ENCODE measurements around the gene PTPRT. TPM values are rescaled to one million over a fixed set of nuclear protein-coding genes. Genes with fewer than 3 reads are reported as not detected.

PTPRT gene
- total RNA-seq, 6 experiments from 2014 or later, result not detected

DNA sequence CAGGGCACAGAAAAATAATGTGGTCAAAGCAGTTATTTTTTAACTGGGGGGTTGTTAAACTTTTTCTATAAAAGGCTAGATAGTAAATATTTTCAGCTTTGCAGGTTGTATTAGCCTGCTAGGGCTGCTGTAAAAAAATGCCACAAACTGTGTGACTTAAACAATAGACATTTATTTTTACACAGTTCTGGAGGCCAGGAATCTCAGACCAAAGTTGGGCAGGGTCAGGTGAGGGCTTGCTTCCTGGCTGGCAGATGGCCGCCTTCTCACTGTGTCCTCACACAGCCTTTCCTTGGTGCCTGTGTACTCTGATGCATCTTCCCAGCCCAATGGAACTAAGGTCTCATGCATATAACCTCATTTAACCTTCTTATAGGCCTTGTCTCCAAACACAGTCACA is 294.7 kb downstream of the PTPRT start:
- Mint-ChIP-seq H3K27ac (no peak overlapping the region), H3K4me3 (no peak overlapping the region), H3K4me1 (ENCODE audit: low read depth) (no peaks in the 10 kb centered on the region), H3K36me3 (ENCODE audit: low read depth) (no peaks in the 10 kb centered on the region; the same call in 1 of the 2 replicates), H3K27me3 (ENCODE audit: insufficient read depth) (no peaks in the 10 kb centered on the region; the same call in 1 of the 2 replicates), H3K9me3 (peaks cover 51% of the 10 kb centered on the region)
- no peak for DNase-seq
- TF ChIP-seq, protein P1, sequence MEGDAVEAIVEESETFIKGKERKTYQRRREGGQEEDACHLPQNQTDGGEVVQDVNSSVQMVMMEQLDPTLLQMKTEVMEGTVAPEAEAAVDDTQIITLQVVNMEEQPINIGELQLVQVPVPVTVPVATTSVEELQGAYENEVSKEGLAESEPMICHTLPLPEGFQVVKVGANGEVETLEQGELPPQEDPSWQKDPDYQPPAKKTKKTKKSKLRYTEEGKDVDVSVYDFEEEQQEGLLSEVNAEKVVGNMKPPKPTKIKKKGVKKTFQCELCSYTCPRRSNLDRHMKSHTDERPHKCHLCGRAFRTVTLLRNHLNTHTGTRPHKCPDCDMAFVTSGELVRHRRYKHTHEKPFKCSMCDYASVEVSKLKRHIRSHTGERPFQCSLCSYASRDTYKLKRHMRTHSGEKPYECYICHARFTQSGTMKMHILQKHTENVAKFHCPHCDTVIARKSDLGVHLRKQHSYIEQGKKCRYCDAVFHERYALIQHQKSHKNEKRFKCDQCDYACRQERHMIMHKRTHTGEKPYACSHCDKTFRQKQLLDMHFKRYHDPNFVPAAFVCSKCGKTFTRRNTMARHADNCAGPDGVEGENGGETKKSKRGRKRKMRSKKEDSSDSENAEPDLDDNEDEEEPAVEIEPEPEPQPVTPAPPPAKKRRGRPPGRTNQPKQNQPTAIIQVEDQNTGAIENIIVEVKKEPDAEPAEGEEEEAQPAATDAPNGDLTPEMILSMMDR (IDR thresholded peaks at IDR 0.05), result no peak

DNA sequence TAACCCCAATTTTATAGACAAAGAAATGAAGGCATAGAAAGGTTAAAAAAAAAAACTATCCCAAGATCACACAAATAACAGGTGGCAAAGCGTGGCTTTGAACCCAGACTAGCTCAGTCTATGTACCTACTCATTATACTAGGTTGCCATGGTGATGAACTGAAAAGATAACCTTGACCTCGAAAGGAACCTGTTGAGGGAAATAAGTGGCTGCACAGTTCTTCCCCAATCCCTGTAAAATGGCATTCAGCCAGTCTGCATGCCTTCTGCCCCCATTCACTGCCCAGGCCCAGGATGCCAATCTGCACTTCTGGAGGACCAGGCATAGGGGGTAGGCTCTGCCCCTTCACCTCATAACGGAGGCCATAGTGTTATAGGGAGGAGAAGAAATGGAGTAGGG is 295.2 kb downstream of the PTPRT start:
- DNase-seq, result no peak
- H3K9me3 Mint-ChIP-seq, result peaks cover 52% of the 10 kb centered on the region
- H3K36me3 Mint-ChIP-seq (ENCODE audit: low read depth), result no peaks in the 10 kb centered on the region; the same call in 1 of the 2 replicates
- H3K27ac Mint-ChIP-seq, result no peak overlapping the region
- no peaks in the 10 kb centered on the region; the same call in 1 of the 2 replicates for H3K27me3 Mint-ChIP-seq (ENCODE audit: insufficient read depth)
- H3K4me3 Mint-ChIP-seq, result no peak overlapping the region
- TF ChIP-seq, protein P1 (IDR thresholded peaks at IDR 0.05), result no peak
- no peaks in the 10 kb centered on the region for H3K4me1 Mint-ChIP-seq (ENCODE audit: low read depth)

DNA sequence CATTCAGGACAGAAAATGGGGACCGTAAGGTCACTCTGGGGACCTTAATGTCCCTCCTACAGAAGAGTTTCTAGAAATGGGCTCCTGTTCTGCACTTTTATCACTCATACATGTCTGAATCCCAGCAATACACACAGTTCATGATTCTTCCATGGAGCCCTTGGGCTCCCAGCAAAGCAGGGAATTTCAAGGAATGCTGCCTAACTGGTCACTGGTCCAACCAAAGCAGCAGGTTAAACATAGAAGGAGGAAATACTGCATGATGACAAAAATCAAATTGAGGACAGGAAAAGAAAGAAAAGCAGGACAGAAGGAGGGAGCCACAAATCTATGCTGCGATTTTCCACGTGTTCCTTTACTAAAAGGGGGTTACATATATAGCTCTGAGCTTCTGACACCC is 300.2 kb downstream of the PTPRT start:
- TF ChIP-seq, protein P1 (IDR thresholded peaks at IDR 0.05), result no peak
- peaks cover 61% of the 10 kb centered on the region for H3K9me3 Mint-ChIP-seq
- no peak overlapping the region for H3K4me3 Mint-ChIP-seq

DNA sequence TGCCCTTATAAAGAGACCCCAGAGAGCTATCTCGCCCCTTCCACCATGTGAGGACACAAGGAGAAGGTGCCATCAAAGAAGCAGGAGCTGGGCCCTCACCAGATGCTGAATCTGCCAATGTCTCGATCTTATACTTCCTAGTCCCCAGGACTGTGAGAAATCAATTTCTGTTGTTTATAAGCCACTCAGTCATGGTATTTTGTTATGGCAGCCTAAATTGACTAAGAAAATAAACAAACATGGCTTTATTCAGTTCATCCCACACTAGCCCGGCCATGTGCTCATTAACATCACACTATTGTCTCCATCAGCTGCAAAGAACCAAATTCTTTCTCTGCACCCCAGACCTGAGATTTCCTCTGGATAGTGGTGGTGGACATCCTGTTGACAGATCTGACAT is 302.4 kb downstream of the PTPRT start:
- Mint-ChIP-seq H3K36me3 (ENCODE audit: low read depth) (no peaks in the 10 kb centered on the region; the same call in 1 of the 2 replicates), H3K27ac (no peak overlapping the region), H3K4me1 (ENCODE audit: low read depth) (no peaks in the 10 kb centered on the region), H3K4me3 (no peak overlapping the region), H3K9me3 (peaks cover 60% of the 10 kb centered on the region), H3K27me3 (ENCODE audit: insufficient read depth) (no peaks in the 10 kb centered on the region; the same call in 1 of the 2 replicates)
- TF ChIP-seq, protein P1 (IDR thresholded peaks at IDR 0.05), result no peak
- DNase-seq, result no peak

More for the DNA sequence above, 300.2 kb downstream of the PTPRT start:
- Mint-ChIP-seq H3K27me3 (ENCODE audit: insufficient read depth) (no peaks in the 10 kb centered on the region; the same call in none of the 2 replicates), H3K4me1 (ENCODE audit: low read depth) (no peaks in the 10 kb centered on the region), H3K27ac (no peak overlapping the region), H3K36me3 (ENCODE audit: low read depth) (no peaks in the 10 kb centered on the region; the same call in 1 of the 2 replicates)
- no peak for DNase-seq

DNA sequence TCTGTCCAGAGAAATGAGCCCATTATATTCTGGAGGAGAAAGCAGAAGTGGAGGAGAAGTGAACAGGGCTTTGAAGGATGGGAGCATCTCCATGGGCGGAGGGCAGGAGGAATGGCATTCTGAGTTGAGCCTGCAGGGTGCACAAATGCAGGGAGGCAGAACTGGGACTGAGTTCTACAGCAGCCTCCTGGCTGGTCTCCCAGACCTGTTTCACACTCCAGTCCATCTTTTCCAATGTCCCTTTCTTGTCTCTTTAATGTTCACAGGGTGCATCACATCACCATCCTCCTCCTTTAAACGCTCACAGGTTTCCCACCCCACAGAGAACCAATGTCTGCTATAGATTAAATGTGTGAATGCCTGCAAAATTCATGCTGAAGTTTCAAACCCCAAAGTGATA is 302.9 kb downstream of the PTPRT start:
- no peak overlapping the region for H3K4me3 Mint-ChIP-seq
- no peaks in the 10 kb centered on the region for H3K4me1 Mint-ChIP-seq (ENCODE audit: low read depth)
- no peak overlapping the region for H3K27ac Mint-ChIP-seq
- peaks cover 56% of the 10 kb centered on the region for H3K9me3 Mint-ChIP-seq
- H3K36me3 Mint-ChIP-seq (ENCODE audit: low read depth), result no peaks in the 10 kb centered on the region; the same call in 1 of the 2 replicates
- TF ChIP-seq, protein P1 (IDR thresholded peaks at IDR 0.05), result no peak
- no peak for DNase-seq
- no peaks in the 10 kb centered on the region; the same call in 1 of the 2 replicates for H3K27me3 Mint-ChIP-seq (ENCODE audit: insufficient read depth)
